Endothelial cell of hepatic sinusoid (primary cell): ENCODE results near the gene PDPN.
"Not testable (repeated sequence)": the region's sequence is repeated elsewhere in the genome, so short reads cannot be mapped to it uniquely, and the experiment has no call there.

ENCODE experiments used
- in situ Hi-C: cut with HindIII; loops from 2 replicates; pipeline ENCODE4 v1.10.0; 2017; ENCODE audit warnings: low sequenced_read_pairs

PDPN gene, protein sequence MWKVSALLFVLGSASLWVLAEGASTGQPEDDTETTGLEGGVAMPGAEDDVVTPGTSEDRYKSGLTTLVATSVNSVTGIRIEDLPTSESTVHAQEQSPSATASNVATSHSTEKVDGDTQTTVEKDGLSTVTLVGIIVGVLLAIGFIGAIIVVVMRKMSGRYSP

DNA sequence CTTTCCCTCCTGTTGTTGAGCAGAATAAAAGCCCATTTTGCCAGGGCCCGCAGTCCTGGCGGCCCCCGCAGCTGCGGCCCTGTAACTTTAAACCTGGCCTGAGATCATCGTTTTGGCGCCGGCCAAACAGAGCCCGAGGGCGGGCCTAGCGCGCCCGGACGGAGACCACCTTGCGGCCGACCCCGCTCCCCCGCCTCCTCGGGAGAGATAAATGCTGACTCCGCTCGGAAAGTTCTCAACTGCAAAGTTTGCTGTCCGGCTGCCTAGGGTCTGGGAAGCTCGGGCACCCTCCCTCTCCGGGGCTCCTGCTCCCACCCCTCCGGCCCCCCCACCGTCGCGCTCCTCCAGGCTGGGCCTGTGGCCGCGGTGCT, at the start of gene PDPN:
Gene PDPN (plus strand): TSS at position 238 of the 371 bp plus-strand sequence. CDS start 202 bp downstream, outside the sequence.
- in situ Hi-C loops: no loop called here

- in situ Hi-C loops: no loop called here
These were observed 48.4 kb upstream of the PDPN start for GRCh38 chr1:13535227-13535626.

DNA sequence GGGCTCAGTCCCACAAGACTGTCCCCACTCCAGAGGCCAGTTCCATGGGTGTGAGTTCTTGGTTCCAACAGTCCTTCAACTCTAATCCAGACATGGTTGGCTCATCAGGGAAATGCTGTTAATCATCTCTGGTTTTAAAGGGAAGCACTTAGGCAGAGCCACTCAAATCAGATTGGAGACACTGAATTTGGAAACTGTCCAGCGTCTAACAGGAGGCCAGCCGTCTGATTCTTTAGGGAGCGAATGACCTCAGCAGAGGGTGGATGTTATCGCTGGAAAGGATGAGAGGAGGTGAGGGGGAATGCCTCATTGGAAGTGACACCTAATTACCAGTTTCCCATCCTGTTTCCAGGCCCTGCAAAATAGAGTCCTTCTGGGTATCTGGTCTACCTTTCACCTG, 47.1 kb upstream of the PDPN start:
- in situ Hi-C loops: no loop called here

- in situ Hi-C loops: no loop called here
These were observed 44.8 kb upstream of the PDPN start for GRCh38 chr1:13538832-13539231.

GRCh38 chr1:13539683-13540082, 43.9 kb upstream of the PDPN start:
- in situ Hi-C loops: no loop called here

- in situ Hi-C loops: no loop called here
These were observed 42.8 kb upstream of the PDPN start for GRCh38 chr1:13540866-13541265.

DNA sequence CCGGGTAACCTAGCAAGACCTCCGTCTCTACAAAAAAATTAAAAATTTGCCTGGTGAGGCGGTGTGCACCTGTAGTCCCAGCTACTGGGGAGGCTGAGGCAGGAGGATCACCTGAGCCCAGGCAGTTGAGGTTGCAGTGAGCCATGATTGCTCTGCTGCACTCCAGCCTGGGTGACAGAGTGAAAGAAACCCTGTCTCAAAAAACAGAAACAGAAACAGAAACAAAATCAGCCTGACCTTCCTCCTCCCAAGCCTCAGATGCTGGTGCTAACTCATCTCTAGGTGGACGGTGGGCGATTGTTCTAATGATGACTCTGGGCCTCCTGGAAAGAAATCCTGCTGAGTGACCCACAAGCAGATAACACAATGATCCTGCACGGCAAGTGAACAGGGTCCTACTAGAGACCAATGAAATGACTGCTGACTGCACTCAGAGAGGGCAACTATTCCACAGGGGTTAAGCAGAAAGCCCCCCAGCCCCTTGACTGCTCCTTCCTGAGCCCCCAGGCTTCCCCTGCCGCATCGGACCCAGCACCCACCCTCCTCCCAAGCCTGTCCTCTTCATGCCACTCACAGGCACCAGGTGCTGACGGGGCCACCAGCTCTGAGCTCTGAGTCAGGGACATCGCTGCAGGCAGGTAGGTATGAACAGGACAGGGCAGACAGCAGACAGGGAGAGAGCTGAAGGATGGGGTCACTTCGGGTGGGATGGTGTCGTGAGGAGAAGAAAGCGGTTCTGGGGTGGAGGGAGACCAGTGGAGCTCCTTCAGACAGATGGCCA, 42.0 kb upstream of the PDPN start:
- in situ Hi-C loops: no loop called here

DNA sequence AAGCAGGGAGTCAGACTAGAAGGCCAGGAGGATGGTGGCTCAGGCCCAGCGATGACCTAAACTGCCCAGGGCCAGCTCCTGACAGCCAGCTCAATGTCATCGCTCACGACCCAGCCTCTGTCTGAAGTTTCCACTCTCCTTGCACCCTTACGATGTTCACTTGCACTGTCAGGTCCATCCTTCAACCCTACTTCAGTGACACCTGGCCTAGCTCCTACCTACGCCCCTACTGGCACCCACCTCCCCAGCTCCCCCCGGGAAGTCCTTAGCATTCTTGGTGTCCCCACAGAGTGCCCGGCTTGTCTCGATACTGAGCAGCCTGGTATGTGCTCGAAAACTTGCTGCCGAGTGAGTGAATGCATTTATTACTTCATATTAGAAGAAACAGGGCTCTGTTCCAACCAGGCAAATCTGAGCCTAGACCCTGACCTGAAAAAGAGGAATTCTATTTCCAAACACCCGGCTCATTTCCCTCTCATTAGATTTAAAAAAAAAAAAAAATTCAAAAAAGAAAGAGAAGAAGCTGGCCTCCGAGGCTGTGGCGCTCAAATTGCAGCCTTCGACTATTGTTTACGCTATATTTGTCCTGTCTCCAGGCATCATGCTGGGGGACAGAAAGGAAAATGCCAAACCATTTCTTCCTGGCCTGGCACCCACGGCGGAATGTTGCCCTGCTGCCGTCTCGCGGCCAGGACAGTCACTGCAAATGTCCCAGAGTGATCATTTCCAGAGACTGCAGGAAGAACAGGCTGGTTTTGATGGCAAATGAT, 40.0 kb upstream of the PDPN start:
- in situ Hi-C loops: no loop called here

GRCh38 chr1:13544221-13544556, 39.4 kb upstream of the PDPN start:
- in situ Hi-C loops: no loop called here

DNA sequence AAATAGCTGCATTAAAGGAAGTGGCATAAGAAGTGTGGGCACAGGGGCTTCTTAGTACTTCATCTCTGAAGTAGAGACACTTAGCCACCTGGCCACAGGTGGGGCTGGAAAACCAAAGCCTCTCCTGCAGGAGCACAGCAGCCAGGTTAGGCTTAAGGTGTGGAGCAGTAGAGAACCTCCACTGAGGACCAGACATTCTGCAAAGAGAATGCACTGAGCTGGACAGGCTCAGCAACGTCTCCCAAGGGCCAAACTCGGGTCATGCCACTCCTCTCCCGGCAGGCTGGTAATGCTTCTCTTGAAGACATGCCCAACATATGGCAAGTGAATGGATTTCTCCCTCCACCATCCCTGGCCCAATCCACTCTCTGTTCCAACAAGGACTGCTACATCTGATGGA, 36.8 kb upstream of the PDPN start:
- in situ Hi-C loops: no loop called here

DNA sequence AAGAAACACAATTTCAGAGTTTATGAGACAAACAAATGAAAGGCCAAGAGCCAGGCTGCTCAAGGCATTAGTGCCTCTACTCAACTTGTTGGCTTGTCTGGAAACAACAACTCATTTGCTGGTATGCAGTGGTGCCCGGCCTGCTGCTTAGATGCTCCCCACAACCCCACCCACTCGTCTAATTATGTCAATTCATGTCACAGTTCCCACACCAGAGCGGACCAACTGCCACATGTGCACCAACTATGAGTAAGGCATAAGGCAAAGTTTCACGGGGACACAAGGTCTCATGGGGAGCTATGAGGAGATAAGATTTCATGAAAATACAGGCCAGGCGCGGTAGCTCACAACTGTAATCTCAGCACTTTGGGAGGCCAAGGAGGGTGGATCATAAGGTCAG, 35.4 kb upstream of the PDPN start:
- in situ Hi-C loops: no loop called here

DNA sequence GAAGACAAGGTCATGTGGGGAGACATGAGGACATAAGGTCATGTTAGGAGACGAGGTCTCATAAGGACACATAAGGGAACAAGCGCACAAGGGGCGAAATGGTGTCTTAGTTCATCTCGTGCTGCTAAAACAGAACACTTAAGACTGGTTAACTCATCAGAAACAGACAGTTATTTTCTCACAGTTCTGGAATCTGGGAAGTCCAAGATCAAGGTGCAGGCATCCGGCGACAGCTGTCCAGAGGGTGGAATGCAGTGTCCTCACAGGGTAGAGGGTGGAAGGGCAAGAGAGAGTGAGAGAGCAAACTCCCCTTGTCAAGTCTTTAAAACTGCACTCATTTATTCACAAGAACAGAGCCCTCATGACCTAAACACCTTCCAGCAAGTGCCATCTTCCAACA, 34.6 kb upstream of the PDPN start:
- in situ Hi-C loops: no loop called here

- in situ Hi-C loops: no loop called here
These were observed 34.1 kb upstream of the PDPN start for GRCh38 chr1:13549521-13549920.

DNA sequence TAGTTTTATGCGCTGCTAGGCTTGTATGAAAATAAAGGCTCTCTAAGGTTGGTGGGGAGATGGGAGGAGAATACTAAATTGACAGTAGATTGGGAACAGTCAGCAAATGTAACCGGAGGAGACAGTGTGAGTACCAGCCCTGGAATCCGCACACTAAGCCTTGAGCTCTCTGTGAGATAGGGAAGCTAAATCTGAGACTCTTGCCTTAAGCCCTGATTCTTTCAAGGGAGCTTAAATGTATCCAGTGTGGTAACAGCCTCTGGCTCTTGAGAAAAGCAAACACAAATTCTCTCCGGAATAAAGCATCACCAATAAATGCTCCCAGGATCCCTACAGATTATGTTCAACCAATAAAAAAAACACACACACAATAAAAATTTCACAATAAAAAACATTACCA, 33.0 kb upstream of the PDPN start:
- in situ Hi-C loops: no loop called here

- in situ Hi-C loops: no loop called here
These were observed 28.8 kb upstream of the PDPN start for GRCh38 chr1:13554798-13555197.

GRCh38 chr1:13556224-13556764, 27.3 kb upstream of the PDPN start:
- in situ Hi-C loops: no loop called here

DNA sequence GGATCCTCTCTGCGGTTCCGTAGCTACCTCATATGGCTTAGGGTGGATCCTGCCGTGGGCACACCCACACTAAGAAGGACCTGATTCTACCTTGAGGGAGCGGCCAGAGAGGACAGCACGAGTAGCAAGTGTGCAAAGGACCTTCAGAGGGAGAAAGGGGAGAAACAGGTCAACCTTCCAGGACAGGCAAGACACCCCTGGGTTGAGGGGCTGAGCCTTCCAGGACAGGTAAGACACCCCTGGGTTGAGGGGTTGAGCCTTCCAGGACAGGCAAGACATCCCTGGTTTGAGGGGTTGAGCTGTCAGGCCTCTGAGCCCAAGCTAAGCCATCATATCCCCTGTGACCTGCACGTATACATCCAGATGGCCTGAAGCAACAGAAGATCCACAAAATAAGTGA, 23.1 kb upstream of the PDPN start:
- in situ Hi-C loops: no loop called here

GRCh38 chr1:13562981-13563380, 20.7 kb upstream of the PDPN start:
- in situ Hi-C loops: not testable (repeated sequence)

- in situ Hi-C loops: no loop called here
These were observed 19.6 kb upstream of the PDPN start for GRCh38 chr1:13564073-13564472.

DNA sequence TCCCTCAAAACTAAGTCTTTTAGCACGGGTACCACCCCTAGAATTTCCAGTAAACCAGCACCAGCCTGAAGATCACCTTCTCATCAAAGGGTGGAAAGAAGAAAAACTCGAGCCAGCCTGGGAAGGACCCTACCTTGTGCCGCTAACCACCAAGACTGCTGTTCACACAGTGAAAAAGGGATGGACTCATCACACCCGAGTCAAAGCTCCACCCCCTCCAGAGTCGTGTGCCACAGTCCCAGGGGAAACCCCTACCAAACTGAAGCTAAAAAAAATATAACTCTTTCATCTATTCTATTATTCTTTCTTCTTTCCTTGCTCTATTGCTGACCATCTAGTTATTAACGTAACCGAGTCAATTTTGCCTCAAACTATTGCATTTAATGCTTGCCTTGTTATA, 13.2 kb upstream of the PDPN start:
- in situ Hi-C loops: not testable (repeated sequence)

DNA sequence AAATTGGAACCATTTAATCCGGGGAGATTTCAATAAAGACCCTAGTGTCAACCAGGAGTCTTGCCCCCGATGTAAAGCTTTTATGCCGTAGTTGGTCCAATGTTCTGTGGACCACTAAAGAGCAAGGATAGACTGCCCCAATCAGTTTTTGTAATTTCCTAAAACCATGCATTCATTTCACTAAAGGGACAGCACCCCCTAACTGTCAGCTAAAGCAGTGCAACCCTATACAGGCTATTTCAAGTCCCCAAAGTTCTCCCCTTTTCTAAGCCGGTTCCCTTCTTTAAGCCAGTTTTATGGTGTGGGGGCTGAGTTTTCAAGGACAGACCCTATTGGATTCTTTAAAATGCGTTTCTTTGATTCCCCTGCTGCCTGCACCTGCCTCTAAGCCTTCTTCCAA, 12.7 kb upstream of the PDPN start:
- in situ Hi-C loops: no loop called here

- in situ Hi-C loops: no loop called here
These were observed 10.0 kb upstream of the PDPN start for GRCh38 chr1:13573586-13573985.
